Esophagus squamous epithelium (tissue), 4 donors: Measurements from ENCODE around the gene TNFRSF13B.

Experiments
- POLR2A ChIP-seq, 4 donors: fragments of 450-650 bp; IDR thresholded peaks; one replicate each; pipeline ENCODE4 v1.6.1; 2017; ENCODE audit warnings: antibody characterized with exemption in 4 of 4, mild to moderate bottlenecking in 4 of 4, moderate library complexity in 3 of 4
- TF ChIP-seq, protein P1 (sequence below), 6 experiments: fragments of 450-650 bp in 4 of 6; fragments of 200-600 bp in 2 of 6; sonication (generic) in 2 of 6; IDR thresholded peaks; one replicate each; pipeline ENCODE4 v1.5.1; 2016 to 2019; ENCODE audit warnings: antibody characterized with exemption in 6 of 6, mild to moderate bottlenecking in 4 of 6, moderate library complexity in 4 of 6

DNA sequence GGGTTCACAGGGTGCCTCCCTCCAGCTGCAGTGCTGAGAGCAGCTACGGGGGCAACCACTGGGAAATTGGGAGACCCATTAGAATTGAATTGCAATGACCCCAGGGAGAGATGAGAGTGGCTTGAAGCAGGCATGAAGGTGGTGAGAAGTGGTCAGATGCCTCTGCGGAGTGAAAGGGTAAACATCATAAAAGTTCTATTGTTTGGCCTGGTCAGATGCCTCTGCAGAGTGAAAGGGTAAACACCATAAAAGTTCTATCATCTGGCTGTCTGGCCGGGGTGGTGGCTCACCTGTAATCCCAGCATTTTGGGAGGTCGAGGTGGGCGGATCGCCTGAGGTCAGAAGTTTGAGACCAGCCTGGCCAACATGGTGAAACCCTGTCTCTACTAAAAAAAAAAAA, 53.5 kb downstream of the TNFRSF13B start:
- TF ChIP-seq, protein P1, sequence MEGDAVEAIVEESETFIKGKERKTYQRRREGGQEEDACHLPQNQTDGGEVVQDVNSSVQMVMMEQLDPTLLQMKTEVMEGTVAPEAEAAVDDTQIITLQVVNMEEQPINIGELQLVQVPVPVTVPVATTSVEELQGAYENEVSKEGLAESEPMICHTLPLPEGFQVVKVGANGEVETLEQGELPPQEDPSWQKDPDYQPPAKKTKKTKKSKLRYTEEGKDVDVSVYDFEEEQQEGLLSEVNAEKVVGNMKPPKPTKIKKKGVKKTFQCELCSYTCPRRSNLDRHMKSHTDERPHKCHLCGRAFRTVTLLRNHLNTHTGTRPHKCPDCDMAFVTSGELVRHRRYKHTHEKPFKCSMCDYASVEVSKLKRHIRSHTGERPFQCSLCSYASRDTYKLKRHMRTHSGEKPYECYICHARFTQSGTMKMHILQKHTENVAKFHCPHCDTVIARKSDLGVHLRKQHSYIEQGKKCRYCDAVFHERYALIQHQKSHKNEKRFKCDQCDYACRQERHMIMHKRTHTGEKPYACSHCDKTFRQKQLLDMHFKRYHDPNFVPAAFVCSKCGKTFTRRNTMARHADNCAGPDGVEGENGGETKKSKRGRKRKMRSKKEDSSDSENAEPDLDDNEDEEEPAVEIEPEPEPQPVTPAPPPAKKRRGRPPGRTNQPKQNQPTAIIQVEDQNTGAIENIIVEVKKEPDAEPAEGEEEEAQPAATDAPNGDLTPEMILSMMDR (IDR thresholded peaks at IDR 0.05) = no peak
- no peak for TF ChIP-seq POLR2A (IDR thresholded peaks at IDR 0.05)
